Fibroblast of the aortic adventitia (primary cell): ENCODE data around the gene BRDT. TPM values are rescaled to one million over a fixed set of nuclear protein-coding genes. Genes with fewer than 3 reads are reported as not detected.
"Not testable (repeated sequence)": the region's sequence is repeated elsewhere in the genome, so short reads cannot be mapped to it uniquely, and the experiment has no call there.

ENCODE experiments used
- DNase-seq: peaks from one replicate; pipeline ENCODE4 v3.0.0-alpha.2; 2010; ENCODE audit warnings: low read depth
- H3K4me3 ChIP-seq: 2 replicates; pipeline ENCODE4 v1.5.1; 2011; ENCODE audit warnings: low read depth, mild to moderate bottlenecking, control low read depth, low read length, moderate library complexity
- CTCF ChIP-seq: IDR thresholded peaks from 2 replicates; pipeline ENCODE4 v1.5.1; 2011; ENCODE audit warnings: mild to moderate bottlenecking, low read length, control low read depth, inconsistent platforms; ENCODE audit not compliant: insufficient read depth
- total RNA-seq: library from RNA; depleted of rRNA; stranded (reverse); fragments of >200 nt; gene quantifications from 2 replicates; pipeline ENCODE4 v1.2.3, GENCODE V29; 2012; ENCODE audit warnings: low replicate concordance

The BRDT gene
- total RNA-seq, 1 donor: not detected

DNA sequence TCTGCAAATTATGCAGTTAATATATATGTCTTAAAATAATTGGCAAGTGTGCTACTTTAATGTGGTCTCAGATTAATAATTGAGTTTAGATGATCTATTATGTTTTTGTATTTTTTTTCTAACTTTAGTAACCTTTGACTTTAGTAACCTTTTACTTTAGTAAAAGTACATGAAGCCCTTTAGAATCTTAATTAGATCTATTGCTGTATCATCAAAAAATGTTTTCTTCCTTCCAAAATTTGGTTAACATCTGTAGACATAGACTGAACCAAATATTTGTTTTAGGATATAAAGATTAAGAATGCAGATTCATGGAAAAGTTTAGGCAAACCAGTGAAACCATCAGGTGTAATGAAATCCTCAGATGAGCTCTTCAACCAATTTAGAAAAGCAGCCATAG lies 54.9 kb downstream of the BRDT start:
- no peak overlapping the region for H3K4me3 ChIP-seq
- no peak for TF ChIP-seq CTCF
- no peak for DNase-seq

- no peak overlapping the region for H3K4me3 ChIP-seq
- no peak for DNase-seq
- no peak for TF ChIP-seq CTCF
These were observed 64.7 kb downstream of the BRDT start for GRCh38 chr1:92013923-92014322.

DNA sequence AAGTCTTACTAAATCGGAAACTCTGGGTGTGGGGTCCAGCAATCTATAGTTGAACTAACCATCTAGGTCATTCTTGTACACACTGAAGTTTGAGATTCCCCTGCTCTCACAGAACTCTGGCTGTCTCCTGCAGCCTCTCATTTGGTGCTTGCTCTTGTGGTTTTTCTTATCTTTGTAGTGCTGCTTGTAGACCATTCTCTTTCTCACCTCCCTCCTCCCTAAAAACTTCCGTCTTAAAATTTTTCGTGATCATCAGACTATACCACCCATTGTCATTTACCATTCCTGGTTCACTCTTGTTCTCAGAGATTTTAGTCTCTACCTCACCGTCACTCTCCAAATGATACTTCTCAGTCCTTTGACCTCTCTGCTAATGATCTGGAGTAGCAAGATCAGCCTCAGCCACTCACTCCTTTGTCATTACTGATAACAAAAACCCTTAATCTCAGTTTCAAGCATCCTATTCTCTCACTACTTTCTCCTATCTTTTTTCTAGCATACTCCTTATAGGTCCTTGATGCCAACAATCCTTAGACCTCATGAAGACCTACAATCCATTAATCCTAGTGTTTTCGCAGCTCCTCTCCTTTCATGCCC lies 67.6 kb downstream of the BRDT start:
- DNase-seq: no peak
- no peak overlapping the region for H3K4me3 ChIP-seq
- TF ChIP-seq CTCF: no peak

GRCh38 chr1:92017656-92018055 lies 68.5 kb downstream of the BRDT start:
- TF ChIP-seq CTCF: no peak
- H3K4me3 ChIP-seq: no peak overlapping the region
- DNase-seq: no peak

- not testable (repeated sequence) for DNase-seq, H3K4me3 ChIP-seq
These were observed 76.8 kb downstream of the BRDT start for GRCh38 chr1:92026042-92026441.

DNA sequence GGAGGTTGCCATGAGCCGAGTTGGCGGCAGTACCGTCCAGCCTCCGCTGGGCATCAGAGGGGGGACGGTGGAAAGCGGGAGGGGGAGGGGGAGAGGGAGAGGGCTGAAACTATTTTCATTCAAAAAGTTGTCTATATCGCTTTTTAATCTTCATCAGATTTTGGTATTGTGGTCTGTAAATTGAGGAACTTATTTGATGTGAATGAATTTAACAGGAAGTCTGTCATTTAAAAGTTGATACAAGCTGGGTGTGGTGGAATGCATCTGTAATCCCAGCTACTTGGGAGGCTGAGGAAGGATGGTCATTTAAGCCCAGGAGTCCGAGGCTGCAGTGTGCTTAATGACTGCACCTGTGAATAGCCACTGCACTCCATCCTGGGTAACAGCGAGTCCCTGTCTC lies 77.6 kb downstream of the BRDT start:
- no peak for TF ChIP-seq CTCF
- no peak for DNase-seq
- H3K4me3 ChIP-seq: no peak overlapping the region

- DNase-seq: no peak
- TF ChIP-seq CTCF: no peak
- H3K4me3 ChIP-seq: peak overlapping the region; percentile 57
These were observed 80.2 kb downstream of the BRDT start for GRCh38 chr1:92029241-92029922.
